Measurements from ENCODE around the gene BRME1. TPM values are rescaled to one million over a fixed set of nuclear protein-coding genes. Genes with fewer than 3 reads are reported as not detected.

Gene BRME1
- not detected for total RNA-seq

GRCh38 chr19:13905634-13906520 lies at the start of gene BRME1, which contains the start of gene CC2D1A:
TSS of gene BRME1 (minus strand) at chr19:13906117. CDS start at chr19:13904892, 1,225 bp downstream.
TSS of gene CC2D1A (plus strand) at chr19:13906201. CDS start at chr19:13906442, 241 bp downstream.
- H3K36me3 ChIP-seq = peaks cover 3 to 13% of the 10 kb centered on the region in 2 donors
- peak within 1 kb of the TSS; percentile 9 to 60 for H3K27ac ChIP-seq
- H3K9me3 ChIP-seq = no peaks in the 10 kb centered on the region
- no peaks in the 10 kb centered on the region for H3K27me3 ChIP-seq
- DNase-seq (ENCODE audit: low spot score in 2 of 2) = peak; percentile 60 to 94
- TF ChIP-seq, protein P1, sequence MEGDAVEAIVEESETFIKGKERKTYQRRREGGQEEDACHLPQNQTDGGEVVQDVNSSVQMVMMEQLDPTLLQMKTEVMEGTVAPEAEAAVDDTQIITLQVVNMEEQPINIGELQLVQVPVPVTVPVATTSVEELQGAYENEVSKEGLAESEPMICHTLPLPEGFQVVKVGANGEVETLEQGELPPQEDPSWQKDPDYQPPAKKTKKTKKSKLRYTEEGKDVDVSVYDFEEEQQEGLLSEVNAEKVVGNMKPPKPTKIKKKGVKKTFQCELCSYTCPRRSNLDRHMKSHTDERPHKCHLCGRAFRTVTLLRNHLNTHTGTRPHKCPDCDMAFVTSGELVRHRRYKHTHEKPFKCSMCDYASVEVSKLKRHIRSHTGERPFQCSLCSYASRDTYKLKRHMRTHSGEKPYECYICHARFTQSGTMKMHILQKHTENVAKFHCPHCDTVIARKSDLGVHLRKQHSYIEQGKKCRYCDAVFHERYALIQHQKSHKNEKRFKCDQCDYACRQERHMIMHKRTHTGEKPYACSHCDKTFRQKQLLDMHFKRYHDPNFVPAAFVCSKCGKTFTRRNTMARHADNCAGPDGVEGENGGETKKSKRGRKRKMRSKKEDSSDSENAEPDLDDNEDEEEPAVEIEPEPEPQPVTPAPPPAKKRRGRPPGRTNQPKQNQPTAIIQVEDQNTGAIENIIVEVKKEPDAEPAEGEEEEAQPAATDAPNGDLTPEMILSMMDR (IDR thresholded peaks at IDR 0.05) = no peak
- intact Hi-C loops (cut with DNase I) = loop anchor here (2.0 kb wide), 2 partner anchors 25 to 101 kb away; partner anchors contain the start of gene RFX1
- peak within 1 kb of the TSS; percentile 70 to 96 for H3K4me3 ChIP-seq
- H3K4me1 ChIP-seq = peaks cover 4 to 13% of the 10 kb centered on the region in 2 donors

DNA sequence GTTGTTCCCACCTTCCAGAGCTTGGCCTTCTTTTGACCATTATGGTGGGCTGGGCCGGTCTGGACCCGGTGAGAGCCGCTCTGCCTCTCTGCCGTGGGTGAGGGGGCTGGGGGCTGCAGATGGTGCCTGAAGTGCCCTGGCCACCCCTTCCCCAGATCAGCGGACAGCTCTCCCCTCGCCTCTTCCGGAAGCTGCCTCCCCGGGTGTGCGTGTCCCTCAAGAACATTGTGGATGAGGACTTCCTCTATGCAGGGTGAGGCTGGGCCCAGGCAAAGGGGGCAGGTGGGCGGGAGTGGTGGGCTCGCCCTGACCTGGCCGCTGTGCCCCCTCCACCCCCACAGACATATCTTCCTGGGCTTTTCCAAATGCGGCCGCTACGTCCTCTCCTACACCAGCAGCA lies 48.3 kb upstream of the BRME1 start:
- Histone ChIP-seq H3K27ac (no peak overlapping the region), H3K36me3 (peaks cover 34 to 40% of the 10 kb centered on the region in 2 donors)
- TF ChIP-seq, protein P1 (IDR thresholded peaks at IDR 0.05) = no peak

GRCh38 chr19:13952931-13953531 lies 47.1 kb upstream of the BRME1 start:
- Histone ChIP-seq H3K27me3 (no peaks in the 10 kb centered on the region), H3K9me3 (no peaks in the 10 kb centered on the region), H3K4me1 (peaks cover 6 to 12% of the 10 kb centered on the region in 2 donors), H3K27ac (peak overlapping the region; percentile 76 to 77), H3K36me3 (peaks cover 26 to 28% of the 10 kb centered on the region in 2 donors), H3K4me3 (peak overlapping the region; percentile 79 to 81)
- intact Hi-C loops (cut with DNase I) = loop anchor here (1.0 to 5.0 kb wide), 4 partner anchors 53 to 164 kb away; partner anchors contain the start of genes MISP3, PRKACA and RFX1
- TF ChIP-seq, protein P1 (IDR thresholded peaks at IDR 0.05) = no peak
- no peak for DNase-seq (ENCODE audit: low spot score in 2 of 2)

More for the DNA sequence above, 48.3 kb upstream of the BRME1 start:
- Histone ChIP-seq H3K9me3 (no peaks in the 10 kb centered on the region), H3K4me1 (peaks cover 6 to 12% of the 10 kb centered on the region in 2 donors), H3K4me3 (no peak overlapping the region), H3K27me3 (no peaks in the 10 kb centered on the region)
- no peak for DNase-seq (ENCODE audit: low spot score in 2 of 2)
- intact Hi-C loops (cut with DNase I) = loop anchor here (5.0 kb wide), 2 partner anchors 118 to 163 kb away; partner anchors contain the start of genes MISP3 and PRKACA

- H3K27me3 ChIP-seq = no peaks in the 10 kb centered on the region
- intact Hi-C loops (cut with DNase I) = loop anchor here (1.0 to 5.0 kb wide), 4 partner anchors 54 to 165 kb away; partner anchors contain the start of genes MISP3, PRKACA and RFX1
- H3K36me3 ChIP-seq = peaks cover 21 to 23% of the 10 kb centered on the region in 2 donors
- TF ChIP-seq, protein P1 (IDR thresholded peaks at IDR 0.05) = no peak
- no peaks in the 10 kb centered on the region for H3K9me3 ChIP-seq
- peaks cover 6 to 12% of the 10 kb centered on the region in 2 donors for H3K4me1 ChIP-seq
- peak within 1 kb of the TSS; percentile 79 to 81 for H3K4me3 ChIP-seq
- peak within 1 kb of the TSS; percentile 76 to 77 for H3K27ac ChIP-seq
- peak; percentile 99 to 100 for DNase-seq (ENCODE audit: low spot score in 2 of 2)
Measured at GRCh38 chr19:13952154-13952930, 46.4 kb upstream of the BRME1 start, which contains the start of gene DCAF15. TSS of gene DCAF15 (plus strand) at chr19:13952509. CDS start at chr19:13952513, 4 bp downstream.

DNA sequence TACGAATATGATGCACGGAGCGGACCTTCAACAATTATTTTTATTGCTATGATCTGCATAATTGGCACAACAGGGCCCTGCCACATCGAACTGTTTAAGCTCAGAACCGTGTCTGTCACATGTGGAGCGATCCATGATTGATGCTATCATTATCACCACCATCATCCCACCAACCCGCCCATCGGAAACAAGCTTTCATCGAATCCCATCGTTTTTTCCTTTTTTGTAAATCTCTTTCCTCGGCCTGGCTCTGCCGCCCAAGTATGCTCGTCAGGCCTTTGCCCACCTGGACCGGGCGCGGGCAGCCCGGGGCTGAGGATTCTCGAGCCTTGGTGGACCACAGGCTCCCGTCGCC lies 45.9 kb upstream of the BRME1 start:
- TF ChIP-seq, protein P1 (IDR thresholded peaks at IDR 0.05) = no peak
- no peak overlapping the region for H3K27ac ChIP-seq
- DNase-seq (ENCODE audit: low spot score in 2 of 2) = no peak
- peak overlapping the region; percentile 79 to 81 for H3K4me3 ChIP-seq
- no peaks in the 10 kb centered on the region for H3K27me3 ChIP-seq
- H3K9me3 ChIP-seq = no peaks in the 10 kb centered on the region
- H3K4me1 ChIP-seq = peaks cover 6 to 12% of the 10 kb centered on the region in 2 donors
- intact Hi-C loops (cut with DNase I) = loop anchor here (1.0 to 5.0 kb wide), 4 partner anchors 55 to 166 kb away; partner anchors contain the start of genes MISP3, PRKACA and RFX1
- peaks cover 17 to 18% of the 10 kb centered on the region in 2 donors for H3K36me3 ChIP-seq

Measured in ascending aorta (tissue), 2 donors.